ENCODE data around the gene AP1G2. TPM values are rescaled to one million over a fixed set of nuclear protein-coding genes. Genes with fewer than 3 reads are reported as not detected.

AP1G2 gene
- total and polyA plus RNA-seq, 2 of the 13 experiments (the other 11 are each of a cell fraction or from before 2014, with no cell fraction given), result 96.9 to 611 TPM

DNA sequence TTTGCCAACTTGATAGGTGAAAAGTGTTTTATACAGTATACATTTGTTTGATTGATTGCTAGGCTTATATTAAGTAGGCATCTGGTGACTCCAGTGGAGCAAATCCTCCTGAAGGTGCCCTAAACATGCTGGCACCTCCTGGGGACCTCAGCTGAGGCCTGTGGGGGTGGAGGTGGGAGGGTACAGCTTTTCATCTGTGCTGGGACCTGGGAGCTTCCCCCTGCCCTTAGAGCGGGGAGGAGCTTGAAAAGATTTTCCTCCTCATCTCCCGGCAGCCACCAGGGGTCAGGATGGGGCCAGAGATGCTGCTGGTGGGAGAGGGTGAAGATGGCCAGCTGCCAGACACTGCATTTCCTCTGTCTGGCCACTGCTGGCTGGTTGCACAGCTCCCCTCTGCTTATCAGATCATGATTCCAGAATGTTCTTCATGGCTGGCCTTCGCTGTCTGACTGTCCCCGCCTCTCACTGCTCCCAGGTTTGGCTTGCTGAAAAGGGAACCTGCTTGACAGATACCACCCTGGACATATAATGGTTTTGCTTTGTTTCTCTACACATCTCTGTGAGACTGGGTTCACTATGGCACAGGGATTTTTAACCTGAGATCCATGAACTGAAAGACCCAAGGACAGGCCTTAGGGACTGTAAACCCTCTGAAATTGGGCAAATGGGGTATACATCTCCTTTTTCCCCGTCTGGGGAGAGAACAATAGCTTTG lies 21.4 kb upstream of the AP1G2 start (continued):
- TF ChIP-seq TFDP1 (CRISPR knock-in tag; IDR thresholded peaks at IDR 0.05; ENCODE audit: borderline replicate concordance) (peak; percentile 90; the same call in 1 of the 2 replicates), ZMYM4 (CRISPR knock-in tag; IDR thresholded peaks at IDR 0.05) (peak; percentile 99), ZNF816 (CRISPR knock-in tag; IDR thresholded peaks at IDR 0.05; ENCODE audit: borderline replicate concordance) (no peak), RNF2 (conservative IDR thresholded peaks at IDR 0.05; ENCODE audit: low read depth) (0 out of 2 replicates have a peak, but pooled peaks have one; percentile 79), HCFC1 (IDR thresholded peaks at IDR 0.05; ENCODE audit: low read depth, low read length) (no peak; the same call in 1 of the 2 replicates), SMYD3 (CRISPR knock-in tag; IDR thresholded peaks at IDR 0.05) (peak; percentile 99), ZNF891 (CRISPR knock-in tag; IDR thresholded peaks at IDR 0.05) (peak; percentile 92), ZNF484 (CRISPR knock-in tag; IDR thresholded peaks at IDR 0.05; ENCODE audit: borderline replicate concordance, low read depth) (no peak), CEBPB (IDR thresholded peaks at IDR 0.05; ENCODE audit: borderline replicate concordance, low read depth, low read length) (peak; percentile 30; the same call in 1 of the 2 replicates), PLRG1 (conservative IDR thresholded peaks at IDR 0.05) (no peak), FOSL1 (CRISPR knock-in tag; IDR thresholded peaks at IDR 0.05; ENCODE audit: borderline replicate concordance) (no peak), ZNF629 (CRISPR knock-in tag; conservative IDR thresholded peaks at IDR 0.05) (0 out of 2 replicates have a peak, but pooled peaks have one; percentile 35), ZNF207 (IDR thresholded peaks at IDR 0.05; ENCODE audit: borderline replicate concordance) (no peak), SPEN (CRISPR knock-in tag; IDR thresholded peaks at IDR 0.05; ENCODE audit: low read depth) (peak; percentile 97), SOX13 (IDR thresholded peaks at IDR 0.05) (no peak), SOX13 (CRISPR knock-in tag; conservative IDR thresholded peaks at IDR 0.05 in 1 of 2, IDR thresholded peaks at IDR 0.05 in 1 of 2) (peak in 1 of 2 experiments; percentile 86; a peak in 3 of 4 replicates), ZNF460 (CRISPR knock-in tag; IDR thresholded peaks at IDR 0.05; ENCODE audit: borderline replicate concordance) (no peak), ZSCAN29 (CRISPR knock-in tag; conservative IDR thresholded peaks at IDR 0.05) (peak; percentile 95), FOXK1 (CRISPR knock-in tag; IDR thresholded peaks at IDR 0.05; ENCODE audit: borderline replicate concordance, low read depth) (peak; percentile 75; the same call in 1 of the 2 replicates), ZNF740 (CRISPR knock-in tag; IDR thresholded peaks at IDR 0.05) (peak; percentile 33; the same call in 1 of the 2 replicates), MLXIP (CRISPR knock-in tag; IDR thresholded peaks at IDR 0.05; ENCODE audit: borderline replicate concordance) (no peak), FOXJ3 (CRISPR knock-in tag; IDR thresholded peaks at IDR 0.05; ENCODE audit: borderline replicate concordance) (no peak; the same call in 1 of the 2 replicates), ZNF660 (CRISPR knock-in tag; IDR thresholded peaks at IDR 0.05; ENCODE audit: borderline replicate concordance, low read depth) (no peak; the same call in 1 of the 2 replicates)
- TF ChIP-seq, protein P1, sequence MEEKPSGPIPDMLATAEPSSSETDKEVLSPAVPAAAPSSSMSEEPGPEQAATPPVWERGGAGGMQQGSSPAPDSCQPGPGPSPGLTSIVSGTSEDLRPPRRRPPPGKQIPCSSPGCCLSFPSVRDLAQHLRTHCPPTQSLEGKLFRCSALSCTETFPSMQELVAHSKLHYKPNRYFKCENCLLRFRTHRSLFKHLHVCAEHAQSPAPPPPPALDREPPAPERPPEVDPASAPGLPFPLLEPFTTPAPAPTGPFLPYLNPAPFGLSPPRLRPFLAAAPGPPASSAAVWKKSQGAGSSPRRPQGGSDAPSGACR (CRISPR knock-in tag; IDR thresholded peaks at IDR 0.05), result peak; percentile 99; the same call in 1 of the 2 replicates
